ENCODE results near the gene BICDL2.
A peak's percentile ranks its signal among the peaks of the same experiment; 100 is the strongest.

Gene BICDL2

DNA sequence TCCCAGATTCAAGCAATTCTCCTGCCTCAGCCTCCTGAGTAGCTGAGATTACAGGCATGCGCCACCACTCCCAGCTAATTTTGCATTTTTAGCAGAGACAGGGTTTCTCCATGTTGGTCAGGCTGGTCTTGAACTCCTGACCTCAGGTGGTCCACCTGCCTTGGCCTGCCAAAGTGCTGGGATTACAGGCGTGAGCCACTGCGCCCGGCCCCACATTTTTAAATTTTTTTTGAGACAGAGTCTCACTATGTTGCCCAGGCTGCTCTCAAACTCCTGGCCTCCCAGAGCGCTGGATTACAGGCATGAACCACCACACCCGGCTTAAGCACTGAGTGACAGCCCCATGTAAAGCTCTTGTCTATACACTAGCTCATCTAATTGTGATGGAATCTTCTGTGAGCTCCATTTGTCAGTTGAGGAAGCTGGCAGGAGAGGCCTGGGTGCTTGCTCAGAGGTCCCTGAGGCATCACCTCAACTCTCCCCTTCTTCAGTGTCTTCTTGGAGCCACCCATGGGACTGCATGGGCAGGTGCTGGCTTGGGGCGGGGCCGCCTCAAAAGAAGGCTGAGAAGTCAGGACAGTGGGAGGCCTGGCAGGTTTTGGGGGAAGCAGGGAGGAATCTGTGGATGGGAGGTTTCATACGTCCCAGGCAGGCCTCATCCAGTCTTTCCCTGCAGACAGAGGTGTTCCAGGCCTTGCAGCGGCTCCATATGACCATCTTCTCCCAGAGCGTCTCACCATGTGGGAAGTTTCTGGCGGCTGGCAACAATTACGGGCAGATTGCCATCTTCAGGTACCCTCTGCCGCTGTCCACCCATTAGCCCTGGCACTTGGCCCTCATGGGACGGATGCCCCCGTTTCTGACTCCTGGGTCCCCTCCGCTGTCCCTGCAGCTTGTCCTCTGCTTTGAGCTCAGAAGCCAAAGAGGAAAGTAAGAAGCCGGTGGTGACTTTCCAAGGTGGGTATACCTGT is 11.4 kb downstream of the BICDL2 start:
- no peak for DNase-seq

DNA sequence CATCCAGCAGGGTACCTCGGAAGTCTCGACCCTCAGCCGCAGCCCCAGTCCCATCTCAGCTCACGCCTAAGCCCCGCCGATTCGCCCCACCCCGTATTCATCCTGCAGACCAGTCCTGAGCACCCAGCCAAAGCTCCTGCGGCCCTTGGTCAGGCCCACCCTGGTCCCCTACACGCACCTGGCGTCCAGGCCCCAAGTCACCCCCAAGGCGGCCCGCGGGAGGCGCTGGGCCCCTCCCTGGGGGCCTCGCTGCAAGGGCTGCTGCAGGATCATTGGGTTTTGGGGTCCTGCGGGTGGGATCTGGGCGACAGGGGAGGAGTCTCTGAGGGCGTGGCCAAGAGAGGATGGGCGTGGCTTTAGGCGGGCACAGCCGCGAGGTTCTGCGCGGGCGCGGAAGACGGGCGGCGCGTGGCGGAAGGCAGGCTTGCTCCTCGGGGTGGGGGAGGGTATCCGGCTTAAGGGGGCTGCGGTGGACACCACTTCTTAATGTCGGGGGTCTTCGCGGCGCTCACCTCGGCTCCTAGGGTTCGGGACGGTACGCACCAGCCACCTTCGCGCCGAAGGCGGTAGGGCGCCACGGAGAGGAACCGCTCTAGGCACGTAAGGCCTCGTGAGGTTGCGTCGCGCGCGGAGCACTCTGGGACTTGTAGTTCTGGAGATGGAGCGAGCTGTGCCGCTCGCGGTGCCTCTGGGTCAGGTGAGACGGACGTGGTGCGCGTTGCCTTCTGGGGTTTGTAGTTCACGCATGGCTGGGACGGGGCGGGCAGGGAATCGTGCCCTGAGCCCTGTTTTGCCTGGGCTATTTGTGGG is 12.9 kb downstream of the BICDL2 start, which contains the start of the genes HCFC1R1 and THOC6:
Gene HCFC1R1, minus strand, starts transcription at position 274 of the 810 bp plus-strand sequence. Its CDS starts 1 bp downstream, at position 273.
Gene THOC6, plus strand, starts transcription at position 367 of the 810 bp plus-strand sequence. Its CDS starts 292 bp downstream, at position 659.
- DNase-seq, result peak; percentile 98

DNA sequence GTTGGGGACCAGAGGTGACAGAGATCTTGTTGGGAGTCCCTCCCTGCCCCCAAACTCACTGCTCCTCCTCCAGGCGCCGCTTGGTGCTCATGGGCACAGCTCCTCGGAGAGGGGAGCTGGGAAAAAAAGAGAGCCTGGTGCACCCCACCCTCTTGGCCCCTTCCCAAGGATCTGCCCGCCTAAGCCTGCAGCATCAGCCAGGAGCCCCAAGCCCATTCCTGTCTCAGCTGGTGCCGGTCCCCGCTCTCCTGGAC is 13.4 kb downstream of the BICDL2 start:
- peak; percentile 90 for DNase-seq

DNA sequence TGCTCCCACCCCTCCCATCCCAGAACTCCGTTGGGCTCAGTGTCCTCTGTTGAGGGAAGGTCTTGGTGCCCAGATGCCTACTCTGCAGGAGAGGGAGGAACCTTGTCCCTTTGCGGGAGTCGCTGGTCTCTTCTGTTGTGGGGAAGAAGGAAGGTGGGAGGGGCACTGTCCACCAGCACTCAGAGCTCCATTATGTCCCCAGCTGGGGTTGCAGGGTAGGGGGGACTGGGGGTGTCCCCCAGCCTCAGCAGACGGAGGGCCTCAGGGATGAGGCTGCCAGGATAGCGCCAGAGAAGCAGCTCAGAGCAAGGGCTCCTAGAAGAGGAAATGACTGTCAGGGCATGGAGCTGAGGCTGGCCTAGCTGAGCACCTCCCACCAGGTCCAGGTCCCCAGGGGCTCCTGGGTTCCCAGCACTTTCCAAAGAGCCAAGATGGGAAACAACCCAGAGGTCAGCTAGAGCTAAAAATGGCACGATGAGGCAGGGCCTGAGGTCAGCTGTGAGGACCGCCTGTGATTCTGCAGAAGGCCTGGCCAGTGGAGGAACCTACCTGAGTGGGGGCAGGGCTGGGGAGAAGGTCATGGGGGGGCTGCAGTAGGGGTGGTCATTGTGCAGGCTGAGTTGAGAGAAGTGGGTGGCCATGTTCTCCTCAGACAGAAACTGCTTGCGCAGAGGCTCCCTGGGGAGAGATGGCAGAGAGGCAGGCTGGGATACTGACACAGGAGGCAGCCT is 13.9 kb downstream of the BICDL2 start:
- DNase-seq, result peak; percentile 79

DNA sequence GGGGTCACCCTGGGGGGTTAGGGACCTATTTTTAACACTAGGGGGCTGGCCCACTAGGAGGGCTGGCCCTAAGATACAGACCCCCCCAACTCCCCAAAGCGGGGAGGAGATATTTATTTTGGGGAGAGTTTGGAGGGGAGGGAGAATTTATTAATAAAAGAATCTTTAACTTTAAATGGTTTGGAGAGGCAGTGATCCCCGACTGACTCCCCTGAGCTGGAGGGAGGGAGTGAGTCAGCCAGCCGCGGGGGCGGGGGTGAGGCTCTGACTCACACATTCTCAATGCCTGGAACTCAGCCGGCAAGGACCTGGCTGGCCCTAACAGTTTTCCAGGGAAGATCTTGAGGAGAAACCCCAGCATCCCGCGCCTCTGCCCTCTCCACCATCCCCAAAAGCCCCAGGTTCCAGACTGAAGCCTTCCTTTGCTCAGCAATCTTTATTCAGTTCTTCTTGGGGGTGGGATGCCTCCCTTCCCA is 14.5 kb downstream of the BICDL2 start:
- DNase-seq, result peak; percentile 98

DNA sequence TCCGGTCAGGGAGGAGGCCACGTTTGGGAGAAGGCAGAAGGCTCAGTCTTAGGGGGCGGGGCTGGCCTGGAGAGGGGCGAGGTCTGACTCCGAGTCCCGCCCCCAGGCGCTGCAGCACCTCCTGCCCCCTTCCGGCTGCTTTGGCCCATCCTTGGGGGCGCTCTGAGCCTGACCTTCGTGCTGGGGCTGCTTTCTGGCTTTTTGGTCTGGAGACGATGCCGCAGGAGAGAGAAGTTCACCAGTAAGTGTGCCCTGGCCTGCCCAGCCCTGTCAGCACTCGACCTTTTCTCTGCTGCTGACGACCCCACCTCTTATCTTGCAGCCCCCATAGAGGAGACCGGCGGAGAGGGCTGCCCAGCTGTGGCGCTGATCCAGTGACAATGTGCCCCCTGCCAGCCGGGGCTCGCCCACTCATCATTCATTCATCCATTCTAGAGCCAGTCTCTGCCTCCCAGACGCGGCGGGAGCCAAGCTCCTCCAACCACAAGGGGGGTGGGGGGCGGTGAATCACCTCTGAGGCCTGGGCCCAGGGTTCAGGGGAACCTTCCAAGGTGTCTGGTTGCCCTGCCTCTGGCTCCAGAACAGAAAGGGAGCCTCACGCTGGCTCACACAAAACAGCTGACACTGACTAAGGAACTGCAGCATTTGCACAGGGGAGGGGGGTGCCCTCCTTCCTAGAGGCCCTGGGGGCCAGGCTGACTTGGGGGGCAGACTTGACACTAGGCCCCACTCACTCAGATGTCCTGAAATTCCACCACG is 15.1 kb downstream of the BICDL2 start:
- DNase-seq, result peak; percentile 98

DNA sequence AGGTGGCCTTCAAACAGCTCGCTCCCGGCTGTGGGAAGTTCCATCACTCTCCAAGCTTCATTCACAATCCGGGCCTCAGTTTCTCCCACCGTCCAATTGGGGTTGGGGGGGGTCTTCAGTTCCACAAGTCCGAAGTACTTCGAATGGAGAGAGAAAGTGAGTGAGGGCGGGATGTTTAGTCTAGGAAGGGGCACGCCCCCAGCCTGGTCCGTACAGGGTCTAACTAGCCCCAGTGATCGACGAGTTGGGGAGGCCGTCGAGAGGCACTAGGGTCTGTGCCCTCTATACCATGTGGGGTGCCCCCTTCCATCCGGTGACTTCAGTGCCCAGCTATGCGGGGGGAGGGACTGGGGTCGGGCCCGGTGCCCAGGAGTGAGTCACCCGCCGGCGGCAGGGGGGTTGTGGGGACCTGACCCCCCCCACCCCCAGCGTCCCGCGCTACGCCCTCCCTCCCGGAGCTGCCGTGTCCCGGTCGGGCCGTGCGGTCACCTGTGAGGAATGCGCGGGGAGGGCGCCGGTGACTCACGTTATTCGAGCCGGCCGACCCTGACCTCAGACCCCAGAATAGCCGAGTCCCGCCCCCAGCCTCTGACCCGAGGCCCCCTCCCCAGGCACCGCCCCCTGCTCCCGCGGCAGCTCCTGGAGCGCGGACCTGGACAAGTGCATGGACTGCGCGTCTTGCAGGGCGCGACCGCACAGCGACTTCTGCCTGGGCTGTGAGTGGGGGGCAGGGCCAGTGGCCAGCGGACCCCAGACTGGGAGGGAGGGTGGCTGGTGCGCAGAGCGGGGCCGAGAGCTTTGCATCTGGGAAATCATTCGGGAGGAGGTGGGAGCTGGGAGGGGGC is 15.9 kb downstream of the BICDL2 start:
- peak; percentile 96 for DNase-seq

DNA sequence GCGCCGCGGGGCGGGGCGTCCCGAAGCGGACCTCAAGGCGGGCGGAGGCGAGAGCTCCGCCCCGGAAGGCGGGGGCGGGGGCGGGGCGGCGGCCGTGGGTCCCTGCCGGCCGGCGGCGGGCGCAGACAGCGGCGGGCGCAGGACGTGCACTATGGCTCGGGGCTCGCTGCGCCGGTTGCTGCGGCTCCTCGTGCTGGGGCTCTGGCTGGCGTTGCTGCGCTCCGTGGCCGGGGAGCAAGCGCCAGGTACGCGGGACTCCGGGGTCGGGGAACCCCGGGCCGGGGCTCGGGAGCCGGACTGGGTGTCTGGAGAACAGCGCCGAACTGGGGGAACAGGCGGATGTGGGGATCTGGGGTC is 16.5 kb downstream of the BICDL2 start, which contains the start of gene TNFRSF12A:
Gene TNFRSF12A, plus strand, starts transcription at position 122 of the 357 bp plus-strand sequence. Its CDS starts 30 bp downstream, at position 152.
- peak; percentile 87 for DNase-seq

DNA sequence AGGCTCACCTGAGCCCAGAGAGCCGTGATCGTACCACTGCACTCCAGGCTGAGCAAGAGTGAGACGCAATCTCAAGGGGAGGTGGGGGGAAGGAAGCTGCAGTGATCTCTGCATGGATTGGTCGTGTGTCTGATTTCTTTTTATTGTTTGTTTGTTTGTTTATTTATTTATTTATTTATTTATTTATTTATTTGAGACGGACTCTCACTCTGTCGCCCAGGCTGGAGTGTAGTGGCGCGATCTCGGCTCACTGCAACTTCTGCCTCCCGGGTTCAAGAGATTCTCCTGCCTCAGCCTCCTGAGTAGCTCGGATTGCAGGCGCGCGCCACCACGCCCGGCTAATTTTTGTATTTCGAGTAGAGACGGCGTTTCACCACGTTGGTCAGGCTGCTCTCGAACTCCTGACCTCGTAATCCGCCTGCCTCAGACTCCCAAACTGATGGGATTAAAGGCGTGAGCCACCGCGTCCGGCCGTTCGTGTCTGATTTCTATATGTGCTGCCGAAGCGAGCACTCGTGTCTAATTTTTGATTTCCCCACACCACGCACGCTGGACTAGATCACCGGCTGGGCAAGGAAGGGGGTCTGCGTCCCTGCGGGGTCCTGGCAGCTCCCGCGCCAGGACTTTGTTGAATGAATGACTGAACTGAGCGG is 17.0 kb downstream of the BICDL2 start:
- no peak for DNase-seq

DNA sequence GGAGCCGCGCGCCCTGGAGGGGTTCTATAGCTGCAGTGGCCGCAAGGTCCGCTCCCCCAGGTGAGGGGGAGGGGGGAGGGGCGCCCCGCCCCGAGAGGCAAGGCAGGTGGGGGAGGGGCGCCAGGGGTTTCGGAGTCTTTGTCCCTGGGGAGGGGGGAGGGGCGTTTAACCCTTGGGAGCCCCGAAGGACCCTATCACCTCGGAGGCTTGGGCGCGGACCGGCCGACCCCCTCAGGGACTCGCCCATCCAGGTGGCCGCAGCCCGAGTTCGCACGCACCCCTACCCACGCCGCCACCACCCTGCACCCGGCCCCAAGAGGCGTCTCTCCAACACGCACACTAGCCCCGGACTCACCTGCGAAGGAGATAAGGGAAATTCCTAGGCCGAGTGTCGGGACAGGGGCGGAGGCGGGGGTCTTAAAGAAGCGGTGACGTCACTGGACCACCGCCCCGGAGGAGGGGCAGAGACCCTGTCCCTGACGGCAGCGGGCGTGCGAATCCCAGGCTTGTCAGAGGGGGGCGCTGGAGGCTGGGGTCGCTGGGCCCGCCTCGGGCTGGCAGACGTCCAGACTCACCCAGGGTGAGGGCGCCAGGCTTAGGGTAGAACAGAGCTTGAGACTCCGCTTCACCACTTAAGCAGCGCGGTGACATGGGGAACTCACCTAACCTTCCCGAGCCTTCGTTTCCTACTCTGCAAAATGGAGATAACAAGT is 18.8 kb downstream of the BICDL2 start, which contains the start of gene CLDN6:
Gene CLDN6, minus strand, starts transcription at position 390 of the 713 bp plus-strand sequence. CDS start 2,162 bp downstream, outside the sequence.
- peak; percentile 24 for DNase-seq

DNA sequence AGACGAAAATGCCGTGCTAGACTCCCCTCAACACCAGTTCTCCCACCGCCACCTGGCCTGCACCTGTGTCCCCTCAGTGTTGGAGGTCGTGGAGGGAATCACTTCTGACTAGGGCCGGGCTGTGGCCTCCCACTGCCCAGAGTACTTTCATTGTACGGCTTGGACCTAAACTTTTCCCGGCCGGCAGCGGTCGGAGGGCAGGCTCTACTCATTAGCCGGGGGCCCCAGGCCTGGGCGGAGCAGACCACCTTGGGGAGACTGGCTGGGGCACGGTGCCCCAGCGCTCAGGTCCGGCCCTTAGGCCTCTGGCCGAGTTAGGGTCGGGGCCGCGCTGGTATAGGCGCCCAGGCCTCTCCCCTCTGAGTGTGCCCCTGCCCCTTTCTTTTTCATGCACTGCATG is 19.4 kb downstream of the BICDL2 start:
- DNase-seq, result no peak

DNA sequence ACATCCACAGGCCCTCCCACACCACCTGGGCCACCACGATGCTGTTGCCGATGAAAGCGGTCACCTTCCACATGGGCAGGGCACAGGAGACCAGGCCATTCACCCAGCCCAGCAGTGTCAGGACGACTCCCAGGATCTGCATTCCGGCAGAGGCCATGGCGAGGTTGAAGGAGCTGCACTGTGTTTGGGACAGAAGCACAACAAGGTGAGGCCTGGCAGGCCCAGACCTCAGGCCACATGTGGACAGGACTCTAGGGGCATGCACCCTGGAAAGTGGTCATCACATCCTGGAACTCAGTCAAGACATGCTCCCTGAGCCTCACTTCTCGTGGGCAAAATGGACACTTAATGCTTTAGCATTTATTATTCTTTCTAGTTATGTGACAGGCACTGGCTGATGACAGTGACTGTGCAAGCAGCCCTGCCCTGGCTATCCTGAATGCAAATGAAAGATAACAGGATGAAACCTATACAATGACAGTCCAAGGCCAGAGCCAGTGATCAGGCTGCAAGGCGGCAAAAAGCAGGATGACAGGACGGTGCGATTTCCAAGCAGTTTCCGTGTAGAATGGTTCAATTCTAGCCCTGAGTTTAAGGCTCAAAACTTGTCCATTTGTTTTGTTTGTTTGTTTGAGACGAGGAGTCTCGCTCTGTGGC is 20.8 kb downstream of the BICDL2 start:
- DNase-seq, result no peak

DNA sequence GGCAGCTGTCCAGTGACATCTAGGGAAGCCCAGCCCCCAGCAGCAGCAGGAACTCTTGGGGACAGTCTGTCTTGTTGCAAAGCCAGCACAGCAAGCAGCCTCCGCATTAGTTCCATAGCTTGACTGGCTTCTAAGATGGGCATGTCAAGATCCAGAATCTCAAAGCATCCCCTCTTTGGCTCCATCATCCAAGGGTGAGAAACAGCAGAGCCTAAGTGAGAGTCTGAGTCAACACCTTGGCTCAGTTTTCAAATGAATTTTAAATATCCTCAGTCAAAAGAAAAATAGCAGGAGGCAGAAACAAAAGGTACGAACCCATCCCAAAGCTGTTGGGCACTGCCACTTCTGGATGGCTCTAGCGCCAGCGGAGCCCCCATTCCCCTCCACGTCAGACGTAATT is 21.8 kb downstream of the BICDL2 start:
- DNase-seq, result no peak

DNA sequence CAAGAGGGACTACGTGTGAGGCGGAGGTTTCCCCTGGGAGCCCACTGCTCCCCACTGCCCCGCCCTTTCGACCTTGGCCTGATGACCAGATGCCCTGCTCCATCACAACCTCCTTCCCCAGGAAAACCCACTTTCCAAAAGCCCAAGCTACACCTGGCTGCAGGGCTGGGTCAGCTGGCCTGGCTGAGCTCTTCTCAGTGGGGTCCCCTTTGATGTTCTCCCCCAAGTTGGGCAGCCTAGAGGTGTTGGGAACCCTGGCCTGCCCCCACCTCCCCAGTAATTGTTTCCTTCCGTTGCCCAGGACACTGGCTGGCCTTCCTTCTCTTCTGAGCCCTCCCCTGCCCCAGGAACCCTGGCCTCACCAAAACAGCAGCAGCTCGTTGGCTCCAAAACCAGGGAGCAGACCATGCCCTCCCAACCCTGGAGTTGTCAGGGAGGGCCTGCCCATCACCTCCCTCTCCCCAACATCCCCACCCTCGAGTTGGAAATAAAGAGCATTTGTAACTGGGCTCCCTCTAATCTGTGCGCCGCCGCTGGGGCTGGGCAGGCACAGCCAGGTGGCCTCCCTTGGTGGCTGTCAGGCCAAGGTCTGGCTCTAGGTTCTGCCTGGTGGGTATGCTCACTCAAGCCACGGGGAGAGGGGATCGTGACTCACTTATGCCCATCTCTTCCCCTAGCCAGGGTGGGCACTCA is 22.6 kb downstream of the BICDL2 start:
- DNase-seq, result no peak

DNA sequence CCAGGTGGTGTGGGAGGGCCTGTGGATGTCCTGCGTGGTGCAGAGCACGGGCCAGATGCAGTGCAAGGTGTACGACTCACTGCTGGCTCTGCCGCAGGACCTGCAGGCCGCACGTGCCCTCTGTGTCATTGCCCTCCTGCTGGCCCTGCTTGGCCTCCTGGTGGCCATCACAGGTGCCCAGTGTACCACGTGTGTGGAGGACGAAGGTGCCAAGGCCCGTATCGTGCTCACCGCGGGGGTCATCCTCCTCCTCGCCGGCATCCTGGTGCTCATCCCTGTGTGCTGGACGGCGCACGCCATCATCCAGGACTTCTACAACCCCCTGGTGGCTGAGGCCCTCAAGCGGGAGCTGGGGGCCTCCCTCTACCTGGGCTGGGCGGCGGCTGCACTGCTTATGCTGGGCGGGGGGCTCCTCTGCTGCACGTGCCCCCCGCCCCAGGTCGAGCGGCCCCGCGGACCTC is 23.2 kb downstream of the BICDL2 start:
- no peak for DNase-seq

DNA sequence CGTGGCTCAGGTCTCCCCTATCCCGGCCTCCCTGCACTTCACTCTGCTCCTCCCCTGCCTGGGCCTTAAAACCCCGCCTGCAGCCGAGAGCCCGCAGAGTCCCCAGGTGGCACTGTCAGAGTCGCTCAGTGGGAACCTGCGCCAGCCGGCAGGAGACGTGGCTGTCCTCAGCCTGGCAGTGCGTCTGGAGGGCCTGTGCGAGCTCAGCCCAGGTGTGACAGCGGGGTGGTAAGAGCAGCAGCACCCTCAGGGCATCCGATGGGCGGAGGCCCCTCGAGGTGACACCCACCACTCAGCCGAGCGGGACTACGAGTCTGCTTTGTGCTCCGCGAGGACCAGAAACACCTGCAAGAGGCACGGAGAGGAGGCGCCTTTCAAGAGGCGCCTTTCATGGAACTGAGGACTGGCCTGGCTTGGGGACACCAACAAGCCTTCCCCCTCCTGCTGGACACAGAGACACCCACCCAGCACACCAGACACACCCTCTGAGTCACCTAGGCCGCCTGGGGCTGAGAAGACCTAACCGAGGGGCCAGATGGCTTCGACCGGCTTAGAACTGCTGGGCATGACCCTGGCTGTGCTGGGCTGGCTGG is 23.8 kb downstream of the BICDL2 start, which contains the start of gene CLDN9:
Gene CLDN9, plus strand, starts transcription at position 96 of the 593 bp plus-strand sequence. Its CDS starts 440 bp downstream, at position 536.
- no peak for DNase-seq

DNA sequence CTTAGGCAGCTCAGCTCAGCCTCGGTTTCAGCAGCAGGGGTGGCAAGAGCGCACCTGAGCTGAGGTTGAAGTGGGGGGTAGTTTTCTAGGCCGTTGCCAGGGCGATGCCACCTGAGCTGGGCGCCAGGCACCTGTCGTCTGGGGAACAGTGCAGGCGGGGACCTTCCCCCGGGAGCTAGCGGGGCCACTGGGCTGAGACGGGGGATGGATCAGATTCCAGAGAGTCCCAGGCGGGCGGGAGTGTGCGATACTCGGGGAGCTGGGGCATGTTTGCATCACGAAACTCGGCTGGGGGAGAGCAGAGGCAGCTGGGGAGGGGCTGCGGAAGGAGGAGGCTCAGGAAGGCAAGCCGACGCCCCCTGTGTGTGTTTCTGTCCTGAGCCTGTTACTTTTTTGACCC is 24.5 kb downstream of the BICDL2 start:
- DNase-seq, result no peak

DNA sequence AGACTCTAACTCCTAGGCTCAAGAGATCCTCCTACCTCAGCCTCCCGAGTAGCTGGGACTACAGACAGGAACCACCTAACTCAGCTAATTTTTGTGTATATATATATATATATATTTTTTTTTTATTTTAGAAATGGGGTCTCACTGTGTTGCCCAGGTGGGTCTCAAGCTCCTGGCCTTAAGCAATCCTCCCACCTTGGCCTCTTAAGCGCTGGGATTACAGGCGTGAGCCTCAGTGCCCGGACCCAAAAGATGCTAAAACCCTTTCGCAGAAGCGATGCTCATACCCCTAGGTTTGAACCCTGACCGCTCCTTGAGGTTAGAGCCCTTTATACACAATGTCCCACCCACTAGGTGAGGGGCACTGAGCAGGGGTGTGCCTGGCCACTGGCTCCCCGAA is 26.2 kb downstream of the BICDL2 start:
- no peak for DNase-seq

Data from fibroblast of skin of scalp (primary cell).